RPMI7951 (cell line): ENCODE results near the gene NDUFS6. TPM values are rescaled to one million over a fixed set of nuclear protein-coding genes. Genes with fewer than 3 reads are reported as not detected.
"Not testable (repeated sequence)": the region's sequence is repeated elsewhere in the genome, so short reads cannot be mapped to it uniquely, and the experiment has no call there.

Source experiments
- DNase-seq: peaks from one replicate; pipeline ENCODE4 v3.0.0-alpha.2; 2012; ENCODE audit warnings: low read depth
- total RNA-seq: library from RNA; depleted of rRNA; stranded (reverse); fragments of >200 nt; shearing (Covaris generic); gene quantifications from 2 replicates; pipeline ENCODE4 v1.2.3, GENCODE V29; 2014

The NDUFS6 gene
- total RNA-seq, 1 experiment from 2014 or later = 38.3 TPM

DNA sequence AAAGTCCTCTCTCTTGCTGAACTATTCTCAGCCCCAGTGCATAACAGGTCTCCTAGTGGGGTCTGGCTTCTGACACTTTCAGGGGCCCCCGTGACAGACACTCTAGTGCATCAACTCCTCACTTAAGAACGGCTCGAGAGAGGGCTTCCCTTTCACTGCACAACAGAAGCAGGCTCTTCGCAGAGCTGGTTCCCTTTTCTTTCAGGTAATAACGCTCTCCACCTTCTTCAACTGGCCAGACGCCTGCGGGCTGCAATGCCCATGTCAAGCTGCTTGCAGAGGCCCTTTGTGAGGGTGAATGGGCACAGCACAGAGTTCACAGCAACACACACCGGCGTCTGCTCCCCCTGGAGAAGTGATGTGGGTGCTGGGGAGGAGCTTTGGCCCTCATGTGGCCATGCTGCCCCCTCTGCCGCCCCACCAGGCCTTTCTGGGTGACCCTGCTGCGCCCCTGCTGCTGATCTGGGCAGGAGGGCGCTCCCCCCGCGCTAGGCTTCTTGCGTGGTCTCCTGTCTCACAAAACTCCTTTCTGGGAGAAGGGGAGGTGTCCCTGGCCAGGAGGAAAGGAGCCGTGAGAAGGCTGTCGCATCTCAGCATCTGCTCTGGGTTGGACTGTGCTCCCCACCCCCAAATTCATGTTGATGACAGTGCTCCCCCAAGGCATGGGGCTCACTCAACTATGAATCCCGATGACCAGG lies 4.0 kb upstream of the NDUFS6 start:
- DNase-seq = no peak

DNA sequence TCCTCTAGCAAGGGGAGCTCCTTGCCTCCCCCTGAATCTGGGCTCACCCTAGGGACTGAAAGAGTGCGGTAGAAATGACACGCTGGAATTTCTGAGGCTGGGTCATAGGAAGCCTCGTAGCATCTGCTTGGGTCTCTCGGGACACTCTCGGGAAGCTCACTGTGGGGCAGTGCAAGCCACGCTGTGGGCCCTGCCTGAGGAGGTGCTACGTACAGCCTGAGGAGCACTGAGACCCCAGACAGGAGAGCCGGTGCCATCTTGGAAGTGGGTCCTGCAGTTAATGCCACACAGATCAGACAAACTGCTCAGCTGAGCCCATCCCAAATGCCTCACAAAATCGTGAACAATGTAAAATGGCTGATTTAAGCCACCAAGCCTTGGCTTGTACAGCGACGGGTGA lies 3.4 kb upstream of the NDUFS6 start:
- DNase-seq = no peak

DNA sequence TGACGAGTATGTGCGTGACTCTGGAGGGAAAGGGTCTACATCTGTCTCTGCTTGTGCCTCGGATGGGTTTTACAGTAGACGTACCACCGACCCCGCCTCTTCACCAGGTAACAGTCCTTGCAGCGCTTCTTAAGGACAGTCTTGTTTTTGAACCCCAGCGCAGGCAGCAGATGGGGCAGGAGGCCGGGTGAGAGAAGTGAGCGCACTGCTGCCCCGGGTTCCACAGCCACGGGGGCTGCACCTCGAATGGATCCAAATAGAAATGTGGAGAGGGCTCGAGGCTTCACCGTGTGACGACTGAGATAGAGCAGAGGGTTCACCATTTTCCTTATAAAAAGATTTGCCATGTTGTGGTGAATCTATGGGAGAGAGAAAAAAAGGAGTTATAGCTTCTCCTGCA lies 2.6 kb upstream of the NDUFS6 start:
- DNase-seq = not testable (repeated sequence)

DNA sequence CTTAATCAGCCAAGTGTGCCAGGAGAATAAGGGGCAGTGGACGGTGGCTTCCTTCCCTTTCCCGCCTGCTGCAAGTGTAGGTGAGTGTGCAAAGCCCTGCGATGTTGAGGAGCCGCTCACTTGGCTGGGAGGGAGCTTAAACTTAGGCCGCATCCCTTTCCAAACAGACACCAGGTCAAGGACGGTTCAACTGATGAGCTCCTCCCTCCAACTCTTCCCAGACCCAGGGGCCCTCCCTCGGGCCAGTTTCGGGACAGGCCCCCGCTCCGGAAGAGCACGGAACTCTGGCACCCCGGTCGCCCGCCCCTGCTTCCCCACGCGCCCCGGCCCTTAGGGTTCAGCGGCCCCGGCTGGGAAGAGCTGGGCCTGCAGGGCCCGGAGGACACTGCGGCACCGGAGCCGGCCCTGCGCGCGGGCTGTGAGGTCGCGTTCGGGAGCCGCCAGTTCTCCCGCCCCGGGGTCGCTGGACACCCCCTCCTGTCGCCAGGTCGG lies 2.1 kb upstream of the NDUFS6 start:
- peak; percentile 29 for DNase-seq

DNA sequence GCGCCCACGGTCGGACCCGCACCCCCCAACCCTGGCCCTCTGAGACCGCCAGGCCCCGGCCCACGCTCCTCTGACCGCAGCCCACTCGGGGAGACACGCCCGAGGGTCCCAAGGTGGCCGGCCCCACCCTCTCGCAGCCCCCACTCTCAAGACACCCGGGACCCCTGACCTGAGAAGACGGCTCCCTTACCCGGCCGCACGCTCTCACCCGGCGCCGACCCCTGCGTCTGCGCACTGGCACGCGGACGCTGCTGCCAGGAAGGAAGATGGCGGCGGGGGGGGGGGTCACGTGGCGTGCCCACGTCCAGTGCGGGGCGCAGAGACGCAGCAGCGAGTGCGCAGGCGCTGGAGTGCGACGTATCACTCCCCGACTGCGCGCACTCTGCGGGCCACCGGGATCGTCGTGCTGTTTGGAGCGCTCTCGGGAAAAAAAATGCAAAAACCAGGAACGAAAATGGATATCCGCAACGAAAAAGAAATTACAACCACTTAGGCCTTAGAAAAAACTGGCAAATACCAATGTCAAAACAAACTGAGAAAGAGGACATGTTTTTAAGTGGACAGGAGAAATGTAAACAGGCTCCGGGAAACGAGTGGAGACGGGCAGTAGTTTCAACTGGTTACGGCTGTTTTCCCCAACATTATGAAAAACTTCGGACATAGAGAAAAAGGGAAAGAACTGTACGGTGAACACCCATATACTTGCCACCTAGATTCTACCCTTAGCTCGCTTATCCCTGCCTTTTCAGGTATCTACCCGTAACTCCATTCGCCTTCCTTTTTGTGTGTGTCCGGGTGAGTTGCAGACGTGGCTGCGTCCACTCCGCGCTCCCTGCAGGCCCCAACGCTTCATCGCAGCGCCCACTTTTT lies 1.4 kb upstream of the NDUFS6 start, which contains the start of gene MRPL36:
TSS of gene MRPL36 (minus strand) at position 236 of the 870 bp plus-strand sequence. CDS start 902 bp downstream, outside the sequence.
- peak; percentile 86 for DNase-seq

DNA sequence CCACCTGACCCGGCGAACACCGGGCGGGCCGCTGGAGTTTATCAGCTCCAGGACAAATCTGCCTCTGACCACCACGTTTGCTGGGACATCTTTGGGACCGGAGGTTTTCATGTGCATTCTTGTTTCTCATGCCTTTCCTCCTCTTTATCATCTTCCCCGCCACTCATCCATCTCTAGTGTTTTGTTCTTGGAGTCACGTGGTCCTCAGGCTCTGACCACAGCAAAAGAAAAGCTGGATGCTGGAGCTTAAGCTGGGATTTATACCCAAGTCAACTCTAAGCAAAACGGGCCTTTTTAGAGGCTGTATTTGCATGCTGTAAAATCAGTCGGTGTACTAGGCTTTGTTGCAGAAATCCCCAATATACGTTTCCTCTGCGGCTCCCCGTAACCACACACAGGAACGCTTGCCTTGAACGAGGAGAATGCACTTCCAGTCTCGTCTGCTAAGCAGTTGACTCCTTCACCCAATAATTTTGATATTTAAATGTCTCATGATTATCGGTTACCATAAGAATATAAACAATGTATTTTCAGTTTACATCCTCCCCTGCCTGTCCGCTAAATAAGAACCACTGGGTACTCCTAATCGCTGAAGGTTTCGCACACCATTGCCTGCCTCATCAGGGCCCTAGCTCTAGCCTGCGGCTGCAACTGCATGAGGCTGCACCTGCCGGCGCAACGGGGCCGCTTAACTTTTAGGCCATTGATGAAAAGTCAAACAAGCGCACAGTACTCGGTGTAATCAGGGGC lies 560 bp upstream of the NDUFS6 start:
- DNase-seq = peak; percentile 27

DNA sequence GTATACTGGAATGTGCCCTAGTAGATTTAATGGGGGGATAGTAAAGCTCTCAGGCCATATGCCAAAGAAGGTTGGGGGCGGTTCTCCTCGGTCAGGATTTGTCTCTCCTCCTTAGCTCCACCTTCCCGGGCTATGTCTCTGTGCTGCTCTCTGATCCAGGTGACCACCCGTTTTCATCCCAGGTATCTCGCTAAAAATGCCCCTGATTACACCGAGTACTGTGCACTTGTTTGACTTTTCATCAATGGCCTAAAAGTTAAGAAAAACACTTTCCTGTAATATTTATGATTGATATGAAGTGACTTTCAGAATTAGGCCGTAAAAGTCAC lies 724 bp downstream of the NDUFS6 start:
- DNase-seq = no peak

DNA sequence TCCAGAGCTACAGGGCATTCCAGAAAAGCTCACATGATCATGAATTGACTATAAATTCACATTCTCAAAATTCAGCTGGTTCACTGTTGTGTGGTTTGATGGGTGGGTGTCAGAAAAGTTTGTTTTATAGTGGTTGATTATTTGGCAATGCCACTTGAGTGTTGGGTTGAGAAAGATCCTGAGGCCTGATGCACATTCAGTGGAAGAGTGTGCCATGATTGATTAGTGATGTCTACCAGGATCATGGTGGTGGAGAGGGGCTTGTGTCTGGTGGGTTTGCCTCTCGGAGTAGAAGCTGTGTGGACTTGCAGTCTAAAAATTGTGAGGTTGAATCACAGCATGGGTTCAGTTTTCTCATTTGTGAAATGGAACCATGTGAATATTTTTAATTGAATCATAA lies 2.0 kb downstream of the NDUFS6 start:
- no peak for DNase-seq

DNA sequence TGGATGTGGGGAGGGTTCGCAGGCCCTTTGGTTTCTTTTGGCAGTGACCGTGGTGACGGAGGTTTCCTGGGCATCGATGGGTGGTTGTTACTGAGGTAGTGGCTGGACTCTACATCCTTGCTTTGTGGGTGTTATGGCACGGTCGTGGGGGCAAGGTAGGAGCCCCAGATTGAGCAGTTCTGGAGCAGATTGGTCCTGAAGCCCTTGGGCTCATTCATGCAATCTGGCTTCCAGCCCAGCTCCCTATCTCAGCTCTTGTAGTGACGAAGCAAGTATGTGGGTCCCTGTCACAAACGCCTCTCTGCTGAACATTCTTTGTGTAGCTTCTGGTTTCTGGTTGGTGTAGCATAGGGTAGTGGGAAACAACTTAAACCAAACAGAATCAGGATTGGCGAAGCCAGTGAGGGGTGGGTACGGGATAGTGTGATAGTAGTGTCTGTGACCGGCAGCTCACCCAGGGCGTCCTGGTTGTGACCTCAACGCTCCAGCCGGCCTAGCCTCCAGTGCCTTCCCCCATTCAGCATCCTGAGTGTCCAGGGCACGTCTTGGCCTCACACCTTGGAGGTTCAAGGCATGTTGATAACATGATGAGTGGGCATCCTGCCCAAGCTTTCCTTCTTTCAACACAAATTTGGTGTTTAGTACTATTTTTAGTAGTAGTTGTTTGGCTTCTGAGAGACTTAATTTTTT lies 2.9 kb downstream of the NDUFS6 start:
- no peak for DNase-seq

DNA sequence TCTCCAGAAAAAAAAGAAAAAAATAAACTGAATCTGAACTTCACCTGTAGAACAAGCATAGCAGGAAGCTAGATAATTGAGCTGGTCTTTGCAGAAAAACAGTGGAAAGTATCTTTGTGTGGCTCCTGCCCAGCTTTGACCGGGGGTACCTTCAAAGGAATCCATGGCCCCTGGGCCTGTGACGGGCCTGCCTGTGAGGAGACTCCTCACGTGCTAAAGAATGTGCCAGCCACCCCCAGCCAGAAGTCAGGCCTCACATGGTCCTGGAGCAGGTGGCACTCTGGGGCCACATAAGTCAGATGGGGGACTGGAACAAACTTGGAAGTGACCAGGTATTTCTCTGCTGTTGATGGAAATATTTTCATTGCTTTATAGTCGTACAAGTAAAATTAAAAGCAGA lies 4.1 kb downstream of the NDUFS6 start:
- DNase-seq = no peak

DNA sequence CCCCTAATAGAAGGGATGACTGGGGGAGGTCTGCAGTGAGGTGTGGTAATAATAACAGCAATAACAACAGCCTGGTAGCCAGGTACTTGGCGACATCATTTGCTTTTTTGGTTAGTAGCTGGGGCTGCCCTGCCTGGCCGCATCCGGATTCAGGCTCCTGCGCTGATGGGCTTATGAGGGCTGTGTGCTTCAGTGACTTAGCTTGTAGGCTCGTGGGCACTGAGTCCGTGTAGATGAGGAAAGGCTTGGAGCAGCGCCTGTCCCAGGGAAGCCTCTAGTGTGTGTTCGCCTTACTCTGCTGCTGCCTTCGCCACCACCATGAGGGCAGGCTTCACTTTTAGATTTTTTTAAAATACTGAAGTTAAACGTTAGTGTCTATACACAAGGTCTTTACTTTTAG lies 4.5 kb downstream of the NDUFS6 start:
- no peak for DNase-seq

DNA sequence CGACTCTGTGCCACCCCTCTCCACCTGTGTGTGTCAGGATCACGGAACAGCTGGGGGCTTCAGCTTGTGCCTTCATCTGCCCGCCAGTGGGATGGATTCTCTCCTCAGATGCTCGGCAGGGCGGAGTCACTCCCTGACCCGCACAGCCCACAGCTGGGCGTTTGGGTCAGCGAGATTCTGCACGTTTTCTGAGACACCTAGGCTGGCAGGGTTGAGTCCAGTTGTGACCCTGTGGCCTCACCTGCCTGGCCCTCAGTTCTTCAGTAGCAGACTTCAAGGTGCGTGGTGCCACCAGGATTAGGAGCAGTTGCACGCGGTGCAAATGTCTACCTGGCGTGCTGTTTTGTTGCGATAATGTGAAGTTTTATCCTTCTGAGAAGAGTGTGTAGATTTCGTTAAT lies 5.0 kb downstream of the NDUFS6 start:
- no peak for DNase-seq

DNA sequence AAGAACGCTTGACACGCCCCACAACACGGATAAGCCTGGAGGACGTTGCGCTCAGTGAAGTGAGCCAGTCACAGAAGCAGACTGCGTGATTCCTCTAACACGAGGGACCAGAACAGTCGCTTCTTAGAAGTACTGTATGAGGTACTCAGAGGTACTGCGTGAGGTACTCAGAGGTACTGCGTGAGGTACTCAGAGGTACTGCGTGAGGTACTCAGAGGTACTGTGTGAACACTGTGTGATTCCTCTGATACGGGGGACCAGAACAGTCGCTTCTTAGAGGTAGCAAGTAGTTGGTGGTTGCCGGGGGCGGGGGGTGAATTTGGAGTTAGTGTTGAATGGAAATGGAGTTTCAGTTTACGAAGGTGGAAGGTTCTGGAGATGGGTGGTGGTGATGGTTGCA lies 5.8 kb downstream of the NDUFS6 start:
- DNase-seq = no peak

DNA sequence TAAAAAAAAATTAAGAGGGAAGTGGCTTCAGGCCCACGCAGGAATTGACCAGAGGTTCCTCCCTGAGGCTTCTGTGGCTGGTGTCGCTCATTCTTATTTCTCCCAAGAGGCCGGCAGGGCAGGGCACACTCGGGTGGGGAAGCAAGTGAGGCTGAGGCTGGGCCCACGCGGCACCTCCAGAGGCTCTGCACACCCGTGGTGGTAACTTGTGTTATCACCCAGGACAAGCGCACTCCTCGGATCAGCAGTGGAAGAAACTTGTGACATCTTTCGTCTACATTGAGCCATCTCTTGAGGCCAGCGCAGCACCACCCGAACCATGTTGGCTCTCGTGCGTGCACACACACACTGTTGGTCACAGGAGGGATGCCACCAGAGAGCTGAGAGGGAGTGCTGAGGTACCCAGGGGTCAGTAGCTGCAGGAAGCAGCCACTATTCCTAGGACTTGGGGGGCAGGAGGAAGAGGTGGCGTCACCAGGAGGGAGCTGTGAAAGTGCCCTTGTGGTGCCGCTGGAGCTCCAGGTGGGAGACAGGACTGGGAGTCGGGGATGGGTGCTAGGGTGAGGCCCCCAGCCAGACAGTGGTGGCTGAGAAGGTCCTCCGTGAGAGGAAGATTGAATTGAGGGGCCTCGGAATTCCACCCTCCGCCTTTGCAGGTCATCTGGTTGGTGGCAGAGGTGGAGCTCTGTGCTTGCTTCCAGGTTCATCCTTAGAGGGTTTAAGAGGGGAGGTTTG lies 6.4 kb downstream of the NDUFS6 start:
- DNase-seq = no peak

DNA sequence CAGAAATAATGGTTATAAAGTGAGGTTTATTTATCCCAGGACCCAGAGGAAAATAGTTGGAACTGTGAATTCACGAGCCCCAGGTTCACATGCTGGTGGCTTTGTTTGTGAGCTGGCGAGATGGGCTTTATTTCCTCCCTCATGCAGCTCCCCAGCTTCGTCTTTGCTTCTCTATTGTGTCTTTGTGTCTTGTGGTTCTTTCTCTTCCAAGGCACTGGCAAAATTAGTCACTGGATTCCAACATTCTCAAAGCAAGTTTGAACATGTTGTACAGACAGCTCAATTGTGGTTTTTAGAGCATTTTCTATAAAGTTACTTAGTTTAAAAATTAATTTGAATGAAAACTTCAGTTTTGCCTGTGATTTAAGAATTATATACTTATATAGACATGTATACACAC lies 7.2 kb downstream of the NDUFS6 start:
- DNase-seq = no peak

DNA sequence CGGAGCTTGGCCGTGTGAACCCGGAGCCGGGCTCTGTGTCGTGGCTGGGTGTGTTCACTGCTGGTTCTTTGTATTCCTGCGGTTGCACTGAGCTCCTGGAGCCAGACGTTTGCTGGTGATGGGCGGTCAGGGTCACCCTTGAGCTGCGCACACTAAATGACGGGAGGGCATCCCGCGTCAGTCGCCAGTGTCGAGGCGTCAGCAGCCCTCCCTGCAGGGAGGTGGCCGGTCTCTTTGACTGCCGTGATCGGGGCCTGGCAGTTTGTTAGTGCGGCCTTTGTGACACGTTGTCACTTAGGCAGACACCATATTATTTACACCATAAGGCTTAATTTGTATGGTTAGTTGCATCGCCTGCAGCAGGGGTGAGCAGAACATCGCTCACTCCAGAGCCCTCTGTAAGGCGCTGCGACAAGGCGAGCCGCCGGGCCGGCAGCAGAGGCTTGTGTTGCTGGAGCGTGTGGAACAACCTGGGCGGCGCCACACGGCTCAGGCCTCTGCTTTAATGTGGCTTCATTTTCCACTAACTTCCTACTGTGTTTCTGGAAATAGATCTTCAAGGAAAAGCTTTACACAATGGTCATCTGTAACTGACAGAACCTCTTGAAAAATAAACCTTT lies 8.3 kb downstream of the NDUFS6 start:
- DNase-seq = no peak

DNA sequence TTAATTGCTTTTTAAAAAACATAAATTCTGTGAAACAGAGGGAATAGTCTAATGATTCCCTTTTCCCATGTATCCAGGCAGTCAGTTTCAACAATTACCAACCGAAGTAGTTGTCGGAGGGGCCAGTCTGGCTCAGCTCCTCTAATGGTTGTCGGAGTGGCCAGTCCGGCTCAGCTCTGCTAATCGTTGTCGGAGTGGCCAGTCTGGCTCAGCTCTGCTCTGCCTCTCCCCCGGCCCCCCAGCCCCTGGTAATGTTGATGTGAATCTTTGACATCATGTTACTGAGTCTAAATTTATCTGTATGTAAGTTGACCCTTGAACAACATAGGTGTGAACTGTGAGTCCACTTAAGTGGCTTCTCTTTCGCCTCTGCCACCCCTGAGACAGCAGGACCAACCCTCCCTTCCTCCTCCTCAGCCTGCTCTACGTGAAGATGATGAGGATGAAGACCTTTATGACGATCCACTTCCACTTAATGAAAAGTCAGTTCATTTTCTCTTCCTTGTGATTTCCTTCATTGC lies 9.4 kb downstream of the NDUFS6 start:
- no peak for DNase-seq

DNA sequence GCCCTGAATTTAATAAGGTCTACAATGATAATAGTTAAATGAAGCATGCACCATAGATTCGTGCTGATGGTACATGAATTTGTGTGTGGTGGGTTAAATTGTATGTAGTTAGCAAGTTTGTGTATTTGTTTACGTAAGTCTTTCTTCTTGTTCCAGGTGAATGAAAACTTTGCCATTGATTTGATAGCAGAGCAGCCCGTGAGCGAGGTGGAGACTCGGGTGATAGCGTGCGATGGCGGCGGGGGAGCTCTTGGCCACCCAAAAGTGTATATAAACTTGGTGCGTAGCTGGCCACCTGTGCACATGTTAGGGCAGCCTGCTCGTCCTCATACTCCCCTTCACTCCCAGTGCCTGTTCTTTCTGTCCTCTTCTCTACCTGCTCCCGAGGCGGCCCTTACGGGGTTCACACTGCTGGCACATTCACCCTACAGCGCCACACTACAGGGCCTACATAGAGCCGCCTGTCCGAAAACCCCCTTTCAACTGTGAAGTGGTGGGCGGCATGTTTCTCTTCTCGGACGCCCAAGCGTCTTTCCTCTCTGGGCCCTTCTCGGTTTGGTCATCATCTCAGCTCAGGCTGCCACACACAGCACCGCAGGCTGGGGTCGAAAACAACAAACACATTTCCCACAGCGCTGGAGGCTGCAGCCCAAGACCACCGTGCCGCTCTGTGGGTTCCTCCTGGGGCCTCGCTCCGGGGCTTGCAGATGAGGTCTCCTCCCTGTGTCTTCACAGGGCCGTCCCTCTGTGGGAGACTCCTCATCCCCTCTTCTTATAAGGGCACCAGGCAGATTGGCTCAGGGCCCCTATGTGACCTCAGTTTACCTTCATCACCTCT lies 13.2 kb downstream of the NDUFS6 start:
- DNase-seq = no peak

DNA sequence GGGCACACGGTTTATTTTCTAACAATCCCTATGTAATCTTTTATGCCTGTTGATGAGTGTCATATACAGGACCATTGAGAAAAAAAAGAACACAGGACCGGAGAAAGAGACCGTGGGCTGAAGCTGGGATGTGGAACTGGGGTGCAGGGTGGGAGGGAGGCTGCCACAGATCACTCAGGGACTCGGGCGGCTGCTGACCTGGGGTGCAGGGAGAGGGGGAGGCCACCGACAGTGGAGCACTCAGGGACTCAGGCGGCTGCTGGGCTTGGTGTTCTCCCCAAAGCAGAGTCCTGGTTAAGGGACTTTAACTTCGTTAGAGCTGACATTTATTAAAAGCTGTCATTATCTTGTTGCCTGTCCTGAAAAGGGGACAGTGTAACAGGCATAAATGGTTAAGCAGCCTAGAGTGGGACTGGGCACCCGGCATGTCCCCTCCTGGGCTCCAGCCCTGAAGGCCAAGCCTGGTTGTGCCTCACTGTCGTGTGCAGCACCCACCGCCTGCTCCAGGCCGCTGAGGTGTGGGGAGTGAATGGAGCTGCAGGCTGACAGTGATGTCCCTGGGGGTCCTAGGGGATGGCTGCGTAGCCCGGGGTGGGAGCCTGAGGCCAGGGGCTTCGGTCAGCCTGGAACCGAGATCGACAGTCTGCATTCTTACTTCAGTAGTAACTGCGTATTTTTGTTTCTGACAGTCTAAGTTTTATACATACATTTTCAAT lies 14.0 kb downstream of the NDUFS6 start:
- no peak for DNase-seq
